ENCODE data around the gene TUBB1.

The TUBB1 gene

DNA sequence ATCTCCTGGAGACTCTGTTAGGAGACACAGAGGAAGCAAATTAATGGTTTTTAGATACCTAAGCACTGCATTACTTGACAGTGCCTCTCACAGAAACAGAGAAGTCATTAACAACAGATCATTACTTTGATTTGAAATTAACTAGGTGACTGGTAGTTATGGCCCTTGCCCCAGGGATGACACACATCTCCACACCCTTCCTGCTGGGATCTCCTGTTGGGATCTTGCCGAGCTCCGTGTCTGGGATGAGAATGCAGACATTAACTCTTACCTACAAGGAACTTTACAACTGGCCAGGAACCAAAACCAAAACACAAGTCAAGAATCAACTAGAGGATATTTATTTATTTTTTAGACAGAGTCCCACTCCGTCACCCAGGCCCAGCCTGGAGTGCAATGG is 25.6 kb downstream of the TUBB1 start:
- Mint-ChIP-seq H3K36me3 (ENCODE audit: low read depth) (peaks cover 10% of the 10 kb centered on the region), H3K4me3 (no peak overlapping the region), H3K27me3 (ENCODE audit: low read depth) (no peaks in the 10 kb centered on the region), H3K9me3 (no peaks in the 10 kb centered on the region), H3K27ac (no peak overlapping the region), H3K4me1 (ENCODE audit: low read depth) (peaks cover 29% of the 10 kb centered on the region)

- H3K27ac Mint-ChIP-seq, result no peak overlapping the region
- peaks cover 19% of the 10 kb centered on the region for H3K4me1 Mint-ChIP-seq (ENCODE audit: low read depth)
- H3K36me3 Mint-ChIP-seq (ENCODE audit: low read depth), result no peaks in the 10 kb centered on the region
Observed at GRCh38 chr20:59046862-59047261, 27.6 kb downstream of the TUBB1 start.

DNA sequence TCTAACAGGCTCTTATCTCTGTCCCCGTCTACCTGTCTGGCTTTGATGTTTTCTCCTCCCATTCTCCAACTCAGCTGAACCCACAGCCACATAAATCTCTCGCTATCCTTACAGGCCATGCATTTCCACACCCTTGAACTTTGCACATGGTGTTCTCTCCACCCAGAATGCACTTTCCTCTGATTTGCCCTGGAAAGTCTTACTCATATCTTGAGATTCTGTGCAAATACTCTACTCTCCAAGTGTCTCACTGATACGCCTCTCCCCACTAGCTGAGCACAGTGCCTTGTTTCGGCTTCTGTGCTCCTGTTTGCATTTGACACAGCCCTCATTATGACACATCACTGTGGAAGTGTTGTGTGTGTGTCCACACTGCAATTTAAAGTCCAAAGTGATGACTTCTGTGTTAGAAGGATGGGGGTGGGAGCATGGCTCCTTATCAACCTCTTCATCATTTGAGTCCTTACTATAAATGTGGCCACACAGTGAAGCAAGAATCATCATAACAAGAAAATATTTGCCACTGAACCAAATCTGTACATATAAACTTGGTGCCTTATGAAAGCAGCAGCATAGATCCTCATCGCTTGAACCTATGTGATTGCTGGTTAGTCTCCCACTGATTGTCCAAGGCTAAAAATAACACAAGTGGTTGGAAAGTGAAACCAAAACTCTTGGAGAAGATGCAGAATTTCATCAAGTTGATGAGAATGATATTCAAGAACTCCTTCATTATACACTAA is 28.9 kb downstream of the TUBB1 start:
- Mint-ChIP-seq H3K36me3 (ENCODE audit: low read depth) (no peaks in the 10 kb centered on the region), H3K4me3 (no peak overlapping the region), H3K27me3 (ENCODE audit: low read depth) (peaks cover 8% of the 10 kb centered on the region), H3K9me3 (no peaks in the 10 kb centered on the region), H3K27ac (no peak overlapping the region), H3K4me1 (ENCODE audit: low read depth) (peaks cover 19% of the 10 kb centered on the region)

More at GRCh38 chr20:59046862-59047261, 27.6 kb downstream of the TUBB1 start:
- peaks cover 5% of the 10 kb centered on the region for H3K27me3 Mint-ChIP-seq (ENCODE audit: low read depth)
- no peaks in the 10 kb centered on the region for H3K9me3 Mint-ChIP-seq
- H3K4me3 Mint-ChIP-seq, result no peak overlapping the region

DNA sequence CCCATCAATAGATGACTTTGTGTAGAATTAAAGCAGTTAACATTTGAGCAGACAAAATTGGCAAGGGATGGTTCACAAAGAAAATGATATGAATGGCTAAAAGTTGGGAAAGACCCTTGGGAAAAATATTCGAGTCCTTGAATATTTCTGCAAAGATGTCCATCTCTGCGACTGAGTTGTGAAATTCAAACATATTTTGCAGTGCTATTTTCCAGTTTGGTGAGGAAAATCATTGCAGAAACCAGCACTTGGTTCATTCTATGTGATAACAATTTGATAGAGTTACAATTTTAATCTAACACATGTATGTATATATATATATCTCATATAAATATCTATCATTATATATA is 29.4 kb downstream of the TUBB1 start:
- Mint-ChIP-seq H3K36me3 (ENCODE audit: low read depth) (no peaks in the 10 kb centered on the region), H3K4me1 (ENCODE audit: low read depth) (peaks cover 16% of the 10 kb centered on the region), H3K4me3 (no peak overlapping the region), H3K27ac (no peak overlapping the region), H3K9me3 (no peaks in the 10 kb centered on the region), H3K27me3 (ENCODE audit: low read depth) (peaks cover 14% of the 10 kb centered on the region)

GRCh38 chr20:59050437-59050836 is 31.2 kb downstream of the TUBB1 start:
- Mint-ChIP-seq H3K36me3 (ENCODE audit: low read depth) (no peaks in the 10 kb centered on the region), H3K27ac (no peak overlapping the region), H3K9me3 (no peaks in the 10 kb centered on the region), H3K4me1 (ENCODE audit: low read depth) (peaks cover 11% of the 10 kb centered on the region), H3K4me3 (no peak overlapping the region), H3K27me3 (ENCODE audit: low read depth) (peaks cover 21% of the 10 kb centered on the region)

GRCh38 chr20:59051666-59052185 is 32.5 kb downstream of the TUBB1 start:
- H3K27me3 Mint-ChIP-seq (ENCODE audit: low read depth), result peaks cover 27% of the 10 kb centered on the region
- H3K4me3 Mint-ChIP-seq, result no peak overlapping the region
- peaks cover 11% of the 10 kb centered on the region for H3K4me1 Mint-ChIP-seq (ENCODE audit: low read depth)
- no peaks in the 10 kb centered on the region for H3K36me3 Mint-ChIP-seq (ENCODE audit: low read depth)
- no peaks in the 10 kb centered on the region for H3K9me3 Mint-ChIP-seq
- H3K27ac Mint-ChIP-seq, result no peak overlapping the region

DNA sequence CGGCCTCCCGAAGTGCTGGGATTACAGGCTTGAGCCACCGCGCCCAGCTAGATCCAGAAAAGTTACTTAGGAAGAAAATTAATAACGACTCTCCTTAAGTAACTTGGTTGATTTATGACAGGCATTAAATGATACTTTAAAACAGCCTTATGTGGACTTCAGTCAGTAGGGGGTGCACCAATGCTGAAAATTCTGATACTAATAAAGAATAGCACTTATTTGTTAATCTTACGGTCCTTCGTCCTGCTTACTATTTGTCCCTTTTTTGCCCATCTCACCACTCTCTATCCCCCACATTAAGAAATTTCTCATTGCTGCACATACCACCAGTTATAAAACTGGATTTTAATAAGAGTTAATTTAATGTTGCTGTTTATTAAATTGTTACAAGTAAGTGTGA is 36.1 kb downstream of the TUBB1 start:
- Mint-ChIP-seq H3K4me1 (ENCODE audit: low read depth) (no peaks in the 10 kb centered on the region), H3K9me3 (no peaks in the 10 kb centered on the region), H3K36me3 (ENCODE audit: low read depth) (no peaks in the 10 kb centered on the region), H3K4me3 (no peak overlapping the region), H3K27ac (no peak overlapping the region), H3K27me3 (ENCODE audit: low read depth) (peaks cover 30% of the 10 kb centered on the region)

DNA sequence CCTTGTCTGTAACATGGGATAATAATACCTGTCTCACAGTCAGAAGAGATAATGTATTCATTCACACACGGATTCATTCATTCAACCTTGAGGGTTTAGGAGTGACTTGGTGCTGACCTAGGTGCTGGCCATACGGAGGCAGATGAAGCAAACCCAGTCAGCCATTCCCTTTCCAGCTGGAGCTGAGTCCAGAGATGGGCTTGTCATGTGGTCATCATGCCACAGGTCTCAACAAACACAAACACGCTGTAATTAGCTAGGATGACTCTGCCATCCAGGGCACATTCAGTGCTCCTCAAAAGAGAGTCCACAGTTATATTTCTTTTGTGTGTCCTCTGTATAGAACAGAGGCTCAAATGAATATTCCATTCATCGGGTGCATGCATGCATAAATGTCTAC is 42.9 kb downstream of the TUBB1 start:
- H3K4me3 Mint-ChIP-seq, result no peak overlapping the region
- no peaks in the 10 kb centered on the region for H3K9me3 Mint-ChIP-seq
- H3K4me1 Mint-ChIP-seq (ENCODE audit: low read depth), result no peaks in the 10 kb centered on the region
- H3K27me3 Mint-ChIP-seq (ENCODE audit: low read depth), result peaks cover 39% of the 10 kb centered on the region
- H3K36me3 Mint-ChIP-seq (ENCODE audit: low read depth), result no peaks in the 10 kb centered on the region
- H3K27ac Mint-ChIP-seq, result no peak overlapping the region

DNA sequence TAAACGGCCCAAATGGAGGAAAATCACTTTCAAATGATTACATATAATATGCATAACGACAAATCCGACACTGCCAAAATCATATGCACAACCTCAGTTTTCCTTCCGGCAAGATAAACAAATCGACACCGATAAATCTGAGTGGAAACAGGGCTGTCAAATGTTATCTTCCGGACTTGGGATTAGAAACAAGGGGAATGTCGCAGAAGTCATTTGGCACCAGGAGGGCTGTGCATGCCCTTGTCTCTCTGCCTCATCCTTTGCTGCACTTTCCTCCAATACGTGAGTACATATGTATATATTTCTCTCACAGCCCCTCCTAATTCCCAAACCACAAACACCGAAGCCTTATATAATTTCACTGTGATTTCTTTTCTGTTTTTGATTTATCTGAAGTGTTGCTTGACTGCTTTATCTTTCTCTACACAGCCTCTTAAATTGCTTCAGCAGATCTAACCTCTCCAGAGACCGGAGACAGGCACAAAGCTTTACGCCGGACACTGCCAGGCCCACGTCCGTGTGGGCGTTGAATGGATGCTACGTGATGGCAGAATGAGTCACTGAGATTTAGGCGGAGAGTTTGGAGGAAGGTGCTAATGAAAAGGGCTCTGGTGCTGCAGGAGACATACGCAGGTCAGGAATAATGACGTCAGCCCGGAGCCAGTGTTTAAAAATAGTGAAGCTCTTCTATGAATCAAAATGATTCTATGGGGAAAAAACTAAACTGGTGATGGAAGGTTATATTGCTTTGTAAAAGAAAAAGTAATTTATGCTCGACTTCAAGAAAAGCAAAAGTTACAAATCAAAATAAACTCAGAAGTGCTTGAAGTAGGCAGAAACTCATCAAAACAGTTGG is 44.4 kb downstream of the TUBB1 start:
- Mint-ChIP-seq H3K4me1 (ENCODE audit: low read depth) (no peaks in the 10 kb centered on the region), H3K27ac (no peak overlapping the region), H3K27me3 (ENCODE audit: low read depth) (peaks cover 46% of the 10 kb centered on the region), H3K36me3 (ENCODE audit: low read depth) (no peaks in the 10 kb centered on the region), H3K4me3 (no peak overlapping the region), H3K9me3 (no peaks in the 10 kb centered on the region)

DNA sequence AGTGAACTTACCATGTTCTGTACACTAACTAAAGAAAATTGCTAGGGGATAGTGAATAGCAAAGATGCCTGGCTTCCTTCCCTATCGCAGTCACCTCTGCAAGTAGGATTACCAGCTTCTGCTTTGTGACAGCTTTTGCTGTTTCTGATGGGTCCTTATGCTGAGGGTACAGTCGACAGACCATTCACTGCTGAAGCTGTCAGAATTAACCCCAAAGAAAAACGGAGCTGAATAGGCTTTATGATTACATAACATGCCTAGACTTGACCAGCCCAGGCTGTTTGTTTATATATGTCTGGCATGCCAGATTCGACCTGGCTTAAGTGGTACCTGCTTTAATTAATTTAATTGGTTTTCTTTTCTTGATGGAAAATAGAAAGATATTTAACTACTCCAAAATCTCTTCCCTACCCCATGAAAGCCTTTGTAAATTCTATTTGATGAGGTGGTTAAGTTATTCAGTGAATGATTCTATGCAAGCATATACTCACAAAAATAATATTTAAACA is 45.0 kb downstream of the TUBB1 start:
- Mint-ChIP-seq H3K36me3 (ENCODE audit: low read depth) (no peaks in the 10 kb centered on the region), H3K27me3 (ENCODE audit: low read depth) (peaks cover 46% of the 10 kb centered on the region), H3K9me3 (no peaks in the 10 kb centered on the region), H3K4me3 (no peak overlapping the region), H3K27ac (no peak overlapping the region), H3K4me1 (ENCODE audit: low read depth) (no peaks in the 10 kb centered on the region)

- no peak overlapping the region for H3K27ac Mint-ChIP-seq
- no peaks in the 10 kb centered on the region for H3K4me1 Mint-ChIP-seq (ENCODE audit: low read depth)
- H3K9me3 Mint-ChIP-seq, result no peaks in the 10 kb centered on the region
- H3K4me3 Mint-ChIP-seq, result no peak overlapping the region
- no peaks in the 10 kb centered on the region for H3K36me3 Mint-ChIP-seq (ENCODE audit: low read depth)
- H3K27me3 Mint-ChIP-seq (ENCODE audit: low read depth), result peaks cover 35% of the 10 kb centered on the region
Observed at GRCh38 chr20:59068534-59068933, 49.3 kb downstream of the TUBB1 start.

DNA sequence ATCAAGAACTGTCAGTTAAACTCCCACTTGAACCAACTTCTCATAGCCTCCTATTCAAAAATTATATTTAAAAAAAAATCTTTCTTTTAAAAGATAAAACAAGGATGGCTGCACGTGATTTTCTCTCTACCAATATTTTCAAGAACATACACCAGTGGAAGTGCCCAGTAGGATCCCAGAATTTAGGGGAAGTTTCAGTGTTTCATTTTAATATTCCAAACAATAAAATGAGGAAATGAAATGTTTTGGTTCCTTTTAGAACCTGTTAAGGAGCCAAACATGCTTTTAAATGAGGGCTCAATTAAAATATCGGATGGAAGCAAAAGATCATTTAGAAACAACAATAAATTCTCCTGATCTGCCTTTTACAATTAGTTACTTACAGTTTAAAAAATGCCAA is 49.8 kb downstream of the TUBB1 start:
- H3K9me3 Mint-ChIP-seq, result no peaks in the 10 kb centered on the region
- H3K27ac Mint-ChIP-seq, result no peak overlapping the region
- H3K4me3 Mint-ChIP-seq, result no peak overlapping the region
- no peaks in the 10 kb centered on the region for H3K36me3 Mint-ChIP-seq (ENCODE audit: low read depth)
- H3K4me1 Mint-ChIP-seq (ENCODE audit: low read depth), result no peaks in the 10 kb centered on the region
- H3K27me3 Mint-ChIP-seq (ENCODE audit: low read depth), result peaks cover 33% of the 10 kb centered on the region

DNA sequence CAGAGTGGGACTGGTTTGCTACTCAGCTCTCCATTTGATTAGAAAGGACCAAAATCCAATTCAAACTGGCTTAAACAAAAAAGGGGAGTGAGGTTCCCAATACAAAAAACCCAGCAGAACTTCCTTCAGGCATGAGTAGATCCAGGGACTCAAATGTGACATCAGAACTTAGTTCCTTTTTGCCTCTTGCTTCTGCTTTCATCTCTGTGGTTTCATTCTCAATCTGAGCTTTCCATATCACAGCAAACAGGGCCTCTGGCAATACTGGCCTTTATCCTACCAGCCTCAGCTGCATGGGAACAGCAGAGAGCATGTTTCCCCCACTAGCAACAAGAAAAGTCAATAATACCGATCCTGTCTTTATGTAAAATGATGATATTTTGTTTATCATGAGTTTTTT is 52.0 kb downstream of the TUBB1 start:
- peaks cover 39% of the 10 kb centered on the region for H3K27me3 Mint-ChIP-seq (ENCODE audit: low read depth)

DNA sequence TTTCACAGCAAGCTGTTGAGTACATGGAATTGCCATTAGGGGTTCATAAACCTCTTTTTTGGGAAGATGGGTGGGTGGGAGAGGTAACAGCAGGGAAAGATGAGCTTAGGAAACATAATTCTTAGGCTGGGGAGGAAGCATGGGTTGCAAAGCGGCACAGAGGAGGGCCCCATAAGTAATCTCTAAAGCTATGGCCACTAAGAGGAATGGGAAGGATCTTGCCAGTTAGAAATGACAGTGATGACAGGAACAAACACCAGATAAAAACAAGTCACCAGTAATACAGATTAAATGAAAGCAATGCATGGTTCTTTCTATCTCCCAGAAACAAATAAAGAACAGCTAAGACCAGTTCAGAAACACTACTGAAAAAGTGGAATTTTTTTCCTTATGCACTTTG is 54.4 kb downstream of the TUBB1 start:
- H3K9me3 Mint-ChIP-seq, result no peaks in the 10 kb centered on the region
- peaks cover 37% of the 10 kb centered on the region for H3K27me3 Mint-ChIP-seq (ENCODE audit: low read depth)
- H3K36me3 Mint-ChIP-seq (ENCODE audit: low read depth), result no peaks in the 10 kb centered on the region
- peaks cover 4% of the 10 kb centered on the region for H3K4me1 Mint-ChIP-seq (ENCODE audit: low read depth)
- H3K4me3 Mint-ChIP-seq, result no peak overlapping the region
- H3K27ac Mint-ChIP-seq, result no peak overlapping the region

More for the DNA sequence above, 52.0 kb downstream of the TUBB1 start:
- no peaks in the 10 kb centered on the region for H3K36me3 Mint-ChIP-seq (ENCODE audit: low read depth)
- no peak overlapping the region for H3K27ac Mint-ChIP-seq
- no peaks in the 10 kb centered on the region for H3K9me3 Mint-ChIP-seq
- no peak overlapping the region for H3K4me3 Mint-ChIP-seq
- peaks cover 1% of the 10 kb centered on the region for H3K4me1 Mint-ChIP-seq (ENCODE audit: low read depth)

GRCh38 chr20:59074456-59074855 is 55.2 kb downstream of the TUBB1 start:
- no peak overlapping the region for H3K27ac Mint-ChIP-seq
- no peaks in the 10 kb centered on the region for H3K9me3 Mint-ChIP-seq
- peaks cover 40% of the 10 kb centered on the region for H3K27me3 Mint-ChIP-seq (ENCODE audit: low read depth)
- no peak overlapping the region for H3K4me3 Mint-ChIP-seq
- H3K36me3 Mint-ChIP-seq (ENCODE audit: low read depth), result no peaks in the 10 kb centered on the region
- peaks cover 4% of the 10 kb centered on the region for H3K4me1 Mint-ChIP-seq (ENCODE audit: low read depth)

All from T-helper 1 cell treated with Interleukin-12 subunit alpha and Interleukin-12 subunit beta and Interleukin-4 antibody, amounts not matched to agents 30 μg/mL and 1 μg/mL, for 36 hours (primary cell).